ENCODE measurements around the gene KIR2DL3. TPM values are rescaled to one million over a fixed set of nuclear protein-coding genes. Genes with fewer than 3 reads are reported as not detected.

The KIR2DL3 gene
- not detected for total RNA-seq

GRCh38 chr19:54738306-54738705, at the start of gene KIR2DL3:
KIR2DL3 (plus strand) TSS chr19:54738513; CDS start chr19:54738546, 33 bp downstream.

GRCh38 chr19:54724142-54724541, 14.2 kb upstream of the KIR2DL3 start, which contains the start of gene KIR3DL3:
KIR3DL3 (plus strand) TSS chr19:54724442; CDS start chr19:54724497, 55 bp downstream.

GRCh38 chr19:54769646-54770045, 31.3 kb downstream of the KIR2DL3 start, which contains the start of gene KIR2DL1:
KIR2DL1 (plus strand) TSS chr19:54769793; CDS start chr19:54769851, 58 bp downstream.

Small RNA genes within 50 kb of the gene (small RNA-seq; reads per million reads assigned to genes)
- gene AC245128.2 (ENCODE audit: low replicate concordance), result not detected
- not detected for gene KIR3DP1 (ENCODE audit: low replicate concordance)

Other genes starting within 250 kb of the KIR2DL3 start
- not detected for gene LAIR2, start 235.7 kb upstream of the KIR2DL3 start, total RNA-seq
- 1.1 TPM for gene LILRA2, start 164.7 kb upstream of the KIR2DL3 start, total RNA-seq
- gene LILRA1, start 144.9 kb upstream of the KIR2DL3 start, total RNA-seq, result 1.1 TPM
- gene LILRB1, start 108.0 kb upstream of the KIR2DL3 start, total RNA-seq, result 3.4 TPM
- 2.9 TPM for gene LILRB4, start 75.5 kb upstream of the KIR2DL3 start, total RNA-seq
- gene KIR3DL3, start 14.1 kb upstream of the KIR2DL3 start, total RNA-seq, result not detected
- not detected for gene KIR2DL1, start 31.3 kb downstream of the KIR2DL3 start, total RNA-seq
- gene KIR2DL4, start 65.1 kb downstream of the KIR2DL3 start, total RNA-seq, result not detected
- gene KIR3DL1, start 78.0 kb downstream of the KIR2DL3 start, total RNA-seq, result not detected
- gene KIR2DS4, start 94.2 kb downstream of the KIR2DL3 start, total RNA-seq, result not detected
- gene KIR3DL2, start 111.9 kb downstream of the KIR2DL3 start, total RNA-seq, result not detected
- 14.2 TPM for gene FCAR, start 135.7 kb downstream of the KIR2DL3 start, total RNA-seq
- gene NCR1, start 167.6 kb downstream of the KIR2DL3 start, total RNA-seq, result 0.70 TPM
- gene NLRP7, start 209.0 kb downstream of the KIR2DL3 start, total RNA-seq, result 0.06 TPM
- gene NLRP2, start 227.9 kb downstream of the KIR2DL3 start, total RNA-seq, result 13.8 TPM

Data from metanephros (tissue), 2 donors.